Neural cell (in vitro differentiated cells): ENCODE results near the gene CUBN. TPM values are rescaled to one million over a fixed set of nuclear protein-coding genes. Genes with fewer than 3 reads are reported as not detected.

ENCODE experiments used
- H2AFZ ChIP-seq: fragments of 200-600, 300-800 bp; sonication (generic), shearing (Covaris generic); 2 replicates; pipeline ENCODE4 v1.6.0; 2014; ENCODE audit warnings: low read depth, mild to moderate bottlenecking, antibody characterized with exemption, low read length, moderate library complexity
- H3F3A ChIP-seq: fragments of 200-600 bp; shearing (Covaris generic); 2 replicates; pipeline ENCODE4 v1.6.1; 2016; ENCODE audit warnings: mild to moderate bottlenecking, moderate library complexity, mixed read lengths, antibody characterized with exemption, low read length; ENCODE audit not compliant: insufficient read depth, poor library complexity, severe bottlenecking
- H3K27ac ChIP-seq: fragments of 200-600, 300-800 bp; sonication (generic), shearing (Covaris generic); 2 replicates; pipeline ENCODE4 v1.5.1; 2014; ENCODE audit warnings: mild to moderate bottlenecking, low read length, moderate library complexity
- H3K27me3 ChIP-seq: fragments of 300-800, 200-600 bp; sonication (generic), shearing (Covaris generic); 2 replicates; pipeline ENCODE4 v1.6.0; 2014; ENCODE audit warnings: mild to moderate bottlenecking, low read depth, low read length, moderate library complexity; ENCODE audit not compliant: insufficient read depth
- H3K36me3 ChIP-seq: fragments of 300-800, 200-600 bp; sonication (generic), shearing (Covaris generic); 2 replicates; pipeline ENCODE4 v1.5.1; 2014; ENCODE audit warnings: mild to moderate bottlenecking, antibody characterized with exemption, low read length, moderate library complexity; ENCODE audit not compliant: insufficient read depth
- H3K4me2 ChIP-seq: fragments of 300-800, 200-600 bp; sonication (generic), shearing (Covaris generic); 2 replicates; pipeline ENCODE4 v1.6.0; 2014; ENCODE audit warnings: mild to moderate bottlenecking, low read length
- H3K4me3 ChIP-seq: fragments of 300-800, 200-600 bp; sonication (generic), shearing (Covaris generic); 2 replicates; pipeline ENCODE4 v1.5.1; 2014; ENCODE audit warnings: mild to moderate bottlenecking, low read length, moderate library complexity
- H3K79me2 ChIP-seq: fragments of 200-600 bp; shearing (Covaris generic); replicated peaks from 2 replicates; pipeline ENCODE4 v1.6.0; 2014; ENCODE audit warnings: mild to moderate bottlenecking, low read length, moderate library complexity; ENCODE audit not compliant: insufficient read depth
- H3K9ac ChIP-seq: fragments of 300-800, 200-600 bp; sonication (generic), shearing (Covaris generic); 2 replicates; pipeline ENCODE4 v1.6.1; 2016; ENCODE audit warnings: mild to moderate bottlenecking, low read length, mixed read lengths
- H3K9me2 ChIP-seq: fragments of 200-600 bp; shearing (Covaris generic); 2 replicates; pipeline ENCODE4 v1.6.1; 2016; ENCODE audit warnings: mild to moderate bottlenecking, low read length, mixed read lengths; ENCODE audit not compliant: insufficient read depth
- H3K9me3 ChIP-seq: fragments of 200-600, 300-800 bp; sonication (generic), shearing (Covaris generic); 2 replicates; pipeline ENCODE4 v1.6.1; 2016; ENCODE audit warnings: mild to moderate bottlenecking, mixed run types, low read length, moderate library complexity, mixed read lengths
- H4K20me1 ChIP-seq: fragments of 200-600 bp; shearing (Covaris generic); 2 replicates; pipeline ENCODE4 v1.6.1; 2016; ENCODE audit warnings: mild to moderate bottlenecking, mixed run types; ENCODE audit not compliant: insufficient read depth
- EP300 ChIP-seq: fragments of 450-650 bp; conservative IDR thresholded peaks from 2 replicates; pipeline ENCODE4 v1.6.1; 2014; ENCODE audit warnings: antibody characterized with exemption, mild to moderate bottlenecking, moderate library complexity; ENCODE audit not compliant: poor library complexity, severe bottlenecking
- EZH2 ChIP-seq: fragments of 200-600, 300-800 bp; shearing (Covaris generic), sonication (generic); IDR thresholded peaks from 2 replicates; pipeline ENCODE4 v1.6.1; 2014; ENCODE audit warnings: antibody characterized with exemption, low read length, borderline replicate concordance, mild to moderate bottlenecking; ENCODE audit not compliant: insufficient read depth, poor library complexity, severe bottlenecking
- MXI1 ChIP-seq: fragments of 450-650 bp; conservative IDR thresholded peaks from 2 replicates; pipeline ENCODE4 v1.6.1; 2014; ENCODE audit warnings: antibody characterized with exemption, mild to moderate bottlenecking; ENCODE audit not compliant: poor library complexity, severe bottlenecking
- POLR2AphosphoS5 ChIP-seq: IDR thresholded peaks from 2 replicates; pipeline ENCODE4 v1.6.1; 2012
- RAD21 ChIP-seq: fragments of 450-650 bp; conservative IDR thresholded peaks from 2 replicates; pipeline ENCODE4 v1.6.1; 2014; ENCODE audit warnings: antibody characterized with exemption, mild to moderate bottlenecking, moderate library complexity
- REST ChIP-seq: IDR thresholded peaks from 2 replicates; pipeline ENCODE4 v1.6.1; 2012; ENCODE audit warnings: borderline replicate concordance
- SMC3 ChIP-seq: fragments of 450-650 bp; conservative IDR thresholded peaks from 2 replicates; pipeline ENCODE4 v1.6.1; 2014; ENCODE audit warnings: antibody characterized with exemption, mild to moderate bottlenecking, moderate library complexity; ENCODE audit not compliant: poor library complexity
- TAF1 ChIP-seq: IDR thresholded peaks from 2 replicates; pipeline ENCODE4 v1.6.1; 2012; ENCODE audit warnings: low read depth
- polyA plus RNA-seq: library from polyadenylated mRNA; depleted of rRNA; stranded (reverse); fragments of >200 nt; gene quantifications from 2 replicates; pipeline ENCODE4 v1.2.3, GENCODE V29; 2014
- TF ChIP-seq, protein P1 (sequence below): fragments of 450-650 bp; IDR thresholded peaks from 2 replicates; pipeline ENCODE4 v1.5.1; 2014; ENCODE audit warnings: antibody characterized with exemption, mild to moderate bottlenecking, moderate library complexity; ENCODE audit not compliant: poor library complexity, severe bottlenecking

The CUBN gene
- polyA plus RNA-seq, 1 donor from 2014 or later, result 7.1 TPM

DNA sequence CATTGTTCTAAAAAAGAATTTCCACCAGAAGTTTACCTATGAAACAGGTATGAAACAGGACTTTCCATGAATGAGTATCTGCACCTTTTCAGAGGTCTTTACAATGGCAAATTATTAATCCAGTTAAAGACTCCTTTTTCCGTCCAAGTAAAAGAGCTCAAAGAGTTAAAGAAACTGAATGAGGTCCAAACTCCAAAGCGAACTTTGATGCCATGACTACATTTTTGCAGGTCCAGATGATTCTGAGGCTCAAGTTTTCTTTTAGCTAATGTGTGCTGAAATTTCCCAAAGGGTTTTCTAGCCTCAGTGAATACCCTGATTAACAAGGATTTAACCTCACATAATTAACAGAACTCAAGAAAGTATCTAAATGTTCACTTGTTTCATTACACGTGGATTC is 9.8 kb downstream of the CUBN start:
- no peaks in the 10 kb centered on the region for H3F3A ChIP-seq
- H3K4me2 ChIP-seq, result no peak overlapping the region
- H2AFZ ChIP-seq, result no peak overlapping the region
- no peaks in the 10 kb centered on the region for H3K79me2 ChIP-seq
- no peaks in the 10 kb centered on the region for H4K20me1 ChIP-seq
- no peak for TF ChIP-seq EZH2
- TF ChIP-seq SMC3, result no peak
- TF ChIP-seq, protein P1, sequence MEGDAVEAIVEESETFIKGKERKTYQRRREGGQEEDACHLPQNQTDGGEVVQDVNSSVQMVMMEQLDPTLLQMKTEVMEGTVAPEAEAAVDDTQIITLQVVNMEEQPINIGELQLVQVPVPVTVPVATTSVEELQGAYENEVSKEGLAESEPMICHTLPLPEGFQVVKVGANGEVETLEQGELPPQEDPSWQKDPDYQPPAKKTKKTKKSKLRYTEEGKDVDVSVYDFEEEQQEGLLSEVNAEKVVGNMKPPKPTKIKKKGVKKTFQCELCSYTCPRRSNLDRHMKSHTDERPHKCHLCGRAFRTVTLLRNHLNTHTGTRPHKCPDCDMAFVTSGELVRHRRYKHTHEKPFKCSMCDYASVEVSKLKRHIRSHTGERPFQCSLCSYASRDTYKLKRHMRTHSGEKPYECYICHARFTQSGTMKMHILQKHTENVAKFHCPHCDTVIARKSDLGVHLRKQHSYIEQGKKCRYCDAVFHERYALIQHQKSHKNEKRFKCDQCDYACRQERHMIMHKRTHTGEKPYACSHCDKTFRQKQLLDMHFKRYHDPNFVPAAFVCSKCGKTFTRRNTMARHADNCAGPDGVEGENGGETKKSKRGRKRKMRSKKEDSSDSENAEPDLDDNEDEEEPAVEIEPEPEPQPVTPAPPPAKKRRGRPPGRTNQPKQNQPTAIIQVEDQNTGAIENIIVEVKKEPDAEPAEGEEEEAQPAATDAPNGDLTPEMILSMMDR, result no peak
- no peak for TF ChIP-seq REST
- TF ChIP-seq MXI1, result no peak
- no peak for TF ChIP-seq RAD21
- TF ChIP-seq POLR2AphosphoS5, result no peak
- no peak for TF ChIP-seq EP300
- no peak for TF ChIP-seq TAF1
- H3K9me3 ChIP-seq, result no peaks in the 10 kb centered on the region
- H3K27ac ChIP-seq, result no peak overlapping the region
- no peak overlapping the region for H3K9ac ChIP-seq
- no peaks in the 10 kb centered on the region for H3K27me3 ChIP-seq
- no peaks in the 10 kb centered on the region for H3K36me3 ChIP-seq
- H3K9me2 ChIP-seq, result no peaks in the 10 kb centered on the region
- H3K4me3 ChIP-seq, result no peak overlapping the region

GRCh38 chr10:17116193-17116592 is 13.4 kb downstream of the CUBN start:
- H3K27me3 ChIP-seq, result no peaks in the 10 kb centered on the region
- no peaks in the 10 kb centered on the region for H3F3A ChIP-seq
- no peak overlapping the region for H3K4me3 ChIP-seq
- H3K27ac ChIP-seq, result no peak overlapping the region
- no peaks in the 10 kb centered on the region for H4K20me1 ChIP-seq
- TF ChIP-seq POLR2AphosphoS5 (no peak), EP300 (no peak), TAF1 (no peak), REST (no peak), MXI1 (no peak)
- no peak overlapping the region for H3K4me2 ChIP-seq
- H3K9me3 ChIP-seq, result no peaks in the 10 kb centered on the region
- H3K9me2 ChIP-seq, result no peaks in the 10 kb centered on the region
- H3K9ac ChIP-seq, result no peak overlapping the region
- H3K36me3 ChIP-seq, result no peaks in the 10 kb centered on the region
- H3K79me2 ChIP-seq, result no peaks in the 10 kb centered on the region
- H2AFZ ChIP-seq, result no peak overlapping the region
